Endothelial cell of umbilical vein (primary cell): Measurements from ENCODE around the gene SVIL. TPM values are rescaled to one million over a fixed set of nuclear protein-coding genes. Genes with fewer than 3 reads are reported as not detected.

Source experiments
- BruUV-seq: library from RNA; stranded (reverse); fragments of 400-500 nt; replicated peaks from 2 replicates; lab custom pipeline; 2021; lab: Mats Ljungman, UMichigan
- CTCF ChIA-PET: fragments of 300-600, 350-600 bp; sonication (Branson Sonifier 250); formaldehyde crosslinking; loops from one replicate; lab custom pipeline; 2021; ENCODE audit warnings: antibody characterized with exemption, inconsistent platforms; lab: Charles Lee
- POLR2A ChIA-PET: fragments of 300-600, 350-600 bp; sonication (Branson Sonifier 250); formaldehyde crosslinking; loops from one replicate; lab custom pipeline; 2021; ENCODE audit warnings: antibody characterized with exemption, inconsistent platforms; lab: Charles Lee
- DNase-seq: peaks from one replicate; pipeline ENCODE4 v3.0.0-alpha.2; 2011; ENCODE audit warnings: low read depth, low spot score
- FAIRE-seq: peaks from 2 replicates; lab custom pipeline; 2011; peaks lifted over from hg19 to GRCh38; lab: Jason Lieb, UNC
- H2AFZ ChIP-seq: 2 replicates; pipeline ENCODE4 v1.6.0; 2012; ENCODE audit warnings: low read depth, low read length, control low read depth, inconsistent platforms
- H3K27ac ChIP-seq: 2 replicates; pipeline ENCODE4 v1.5.1; 2011; ENCODE audit warnings: low read depth, mild to moderate bottlenecking, control low read depth, low read length, moderate library complexity; ENCODE audit not compliant: insufficient read depth
- H3K27me3 ChIP-seq, 2 experiments: 2 replicates each; pipeline versions ENCODE4 v1.6.0 to v1.6.1; 2011; ENCODE audit warnings: low read length in 2 of 2, mixed read lengths in 1 of 2; ENCODE audit not compliant: control insufficient read depth in 2 of 2, insufficient read depth in 2 of 2
- H3K36me3 ChIP-seq, 2 experiments: 2 replicates in 1 of 2; 3 replicates in 1 of 2; pipeline ENCODE4 v1.5.1; 2011; ENCODE audit warnings: low read length in 2 of 2, mild to moderate bottlenecking in 1 of 2, moderate library complexity in 1 of 2; ENCODE audit not compliant: control insufficient read depth in 2 of 2, insufficient read depth in 2 of 2; ENCODE audit errors: extremely low read depth in 1 of 2
- H3K4me1 ChIP-seq: 3 replicates; pipeline ENCODE4 v1.5.1; 2011; ENCODE audit warnings: mild to moderate bottlenecking, low read length; ENCODE audit not compliant: control insufficient read depth, insufficient read depth; ENCODE audit errors: extremely low read depth
- H3K4me2 ChIP-seq: 2 replicates; pipeline ENCODE4 v1.6.1; 2011; ENCODE audit warnings: low read length, control low read depth, mixed read lengths; ENCODE audit not compliant: insufficient read depth
- H3K4me3 ChIP-seq, 3 experiments: fragments of 200-600 bp in 1 of 3; sonication (generic), shearing (Covaris generic) in 1 of 3; replicated peaks in 1 of 3; 2 replicates each; pipeline ENCODE4 v1.5.1; 2011 to 2016; ENCODE audit warnings: control low read depth in 3 of 3, low read length in 3 of 3, mild to moderate bottlenecking in 2 of 3, inconsistent platforms in 1 of 3, low read depth in 1 of 3, moderate library complexity in 1 of 3; ENCODE audit not compliant: insufficient read depth in 1 of 3
- H3K79me2 ChIP-seq: 2 replicates; pipeline ENCODE4 v1.6.0; 2012; ENCODE audit warnings: low read length, inconsistent platforms; ENCODE audit not compliant: control insufficient read depth, insufficient read depth
- H3K9ac ChIP-seq: replicated peaks from 2 replicates; pipeline ENCODE3; 2011; ENCODE audit warnings: low read length, control low read depth; ENCODE audit not compliant: insufficient read depth; ENCODE audit errors: extremely low read depth
- H3K9me1 ChIP-seq: replicated peaks from 3 replicates; pipeline ENCODE4 v1.6.0; 2011; ENCODE audit warnings: mild to moderate bottlenecking, low read length; ENCODE audit not compliant: control insufficient read depth, insufficient read depth; ENCODE audit errors: extremely low read depth
- H3K9me3 ChIP-seq: replicated peaks from 2 replicates; pipeline ENCODE4 v1.5.1; 2012; ENCODE audit warnings: low read length, inconsistent platforms; ENCODE audit not compliant: control insufficient read depth, insufficient read depth
- H4K20me1 ChIP-seq: replicated peaks from 2 replicates; pipeline ENCODE3; 2011; ENCODE audit warnings: mild to moderate bottlenecking, low read length; ENCODE audit not compliant: control insufficient read depth, insufficient read depth; ENCODE audit errors: extremely low read depth
- EZH2 ChIP-seq: IDR thresholded peaks from 2 replicates; pipeline ENCODE4 v1.6.1; 2012; ENCODE audit warnings: borderline replicate concordance, low read depth, mild to moderate bottlenecking, moderate library complexity, low read length, inconsistent platforms; ENCODE audit not compliant: severe bottlenecking
- FOS ChIP-seq: IDR thresholded peaks from 2 replicates; pipeline ENCODE4 v1.6.1; 2011; ENCODE audit warnings: mild to moderate bottlenecking, low read length, moderate library complexity, borderline replicate concordance; ENCODE audit not compliant: insufficient read depth
- GATA2 ChIP-seq: IDR thresholded peaks from 2 replicates; pipeline ENCODE4 v1.7.0; 2011; ENCODE audit warnings: low read depth, mild to moderate bottlenecking, moderate library complexity, mixed read lengths, low read length; ENCODE audit not compliant: insufficient read length, insufficient read depth
- JUN ChIP-seq: IDR thresholded peaks from 2 replicates; pipeline ENCODE4 v1.6.1; 2011; ENCODE audit warnings: borderline replicate concordance, low read depth; ENCODE audit not compliant: insufficient read length, insufficient read depth
- MYC ChIP-seq: IDR thresholded peaks from one replicate; pipeline ENCODE4 v1.6.1; 2011; ENCODE audit warnings: mild to moderate bottlenecking, low read depth, low read length
- POLR2A ChIP-seq: IDR thresholded peaks from 2 replicates; pipeline ENCODE4 v1.6.1; 2012; ENCODE audit warnings: low read depth, mild to moderate bottlenecking, control low read depth, low read length
- POLR2AphosphoS5 ChIP-seq: IDR thresholded peaks from 2 replicates; pipeline ENCODE4 v1.6.1; 2012; ENCODE audit warnings: low read depth, mild to moderate bottlenecking, control low read depth, low read length, moderate library complexity; ENCODE audit not compliant: insufficient read depth
- dilution Hi-C: fragments of 300-500 bp; cut with MboI; formaldehyde crosslinking; loops from one replicate; pipeline ENCODE4 v1.15.0; 2019; ENCODE audit warnings: low sequenced_read_pairs; ENCODE audit not compliant: extremely low pct_ligation_motif_present
- intact Hi-C: fragments of 100-400 bp; cut with micrococcal nuclease; formaldehyde crosslinking; loops from one replicate; pipeline ENCODE4 v1.10.0; 2022
- polyA plus RNA-seq, 4 experiments: library from polyadenylated mRNA; depleted of rRNA in 3 of 4; stranded (reverse) in 3 of 4; unstranded in 1 of 4; fragments of >200 nt; gene quantifications; 2 replicates each; pipeline versions ENCODE4 v1.2.1 to v1.2.3, GENCODE V29; 2011 to 2012; ENCODE audit warnings: missing spikeins in 1 of 4
- total RNA-seq: library from RNA; stranded (reverse); gene quantifications from 2 replicates; pipeline ENCODE4 v1.2.3, GENCODE V29; 2021
- TF ChIP-seq, protein P1 (sequence below): IDR thresholded peaks from 2 replicates; pipeline ENCODE4 v1.6.1; 2011; ENCODE audit not compliant: insufficient read depth, insufficient read length
- TF ChIP-seq, protein P2 (sequence below), 2 donors: IDR thresholded peaks; 1 replicate in 1 of 2; 2 replicates in 1 of 2; pipeline ENCODE4 v1.5.1; 2011; ENCODE audit warnings: low read length in 2 of 2, mild to moderate bottlenecking in 2 of 2, moderate library complexity in 2 of 2, control low read depth in 1 of 2, inconsistent platforms in 1 of 2, low read depth in 1 of 2; ENCODE audit not compliant: insufficient read depth in 1 of 2; ENCODE audit errors: extremely low read depth in 1 of 2

The SVIL gene
- total and polyA plus RNA-seq, 2 donors (not counting 3 experiments of a cell fraction or from before 2014, with no cell fraction given) = 22.6 to 70.7 TPM

DNA sequence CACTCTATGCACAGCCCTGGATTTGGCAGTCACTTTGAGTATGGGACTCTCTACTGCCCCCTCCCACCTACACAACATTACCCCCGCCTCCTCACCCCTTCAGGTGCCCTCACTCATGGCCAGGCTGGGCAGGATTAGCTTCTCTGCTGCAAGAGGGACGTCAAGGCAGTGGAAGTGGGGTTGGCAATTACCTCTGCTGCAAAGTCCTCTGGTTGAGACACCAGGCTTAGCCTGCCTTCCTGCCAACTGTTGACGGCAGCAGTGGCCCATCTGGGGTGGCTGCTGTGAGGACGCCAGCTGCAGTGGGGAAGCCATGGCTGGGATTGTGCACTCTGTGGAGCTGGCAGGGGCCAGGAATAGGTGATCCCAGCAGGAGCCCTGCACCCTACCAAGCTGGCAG is 26.7 kb downstream of the SVIL start:
- CTCF ChIA-PET = interaction anchor here (1.1 to 1.2 kb wide), 2 partner anchors 73 to 127 kb away, joined by 3 to 5 read pairs; no protein-coding TSS in a partner anchor
- no peak overlapping the region for H3K9ac ChIP-seq

More for the DNA sequence above, 26.7 kb downstream of the SVIL start:
- Histone ChIP-seq H2AFZ (no peak overlapping the region), H3K27ac (no peak overlapping the region), H3K27me3 (no peaks in the 10 kb centered on the region), H3K4me1 (no peaks in the 10 kb centered on the region), H3K4me2 (no peak overlapping the region), H3K79me2 (no peaks in the 10 kb centered on the region), H3K9me3 (no peaks in the 10 kb centered on the region), H3K9me1 (no peaks in the 10 kb centered on the region), H3K4me3 (no peak overlapping the region), H4K20me1 (no peaks in the 10 kb centered on the region), H3K36me3 (peaks cover 0 to 4% of the 10 kb centered on the region in 2 experiments)
- BruUV-seq = no TSS peak
- FAIRE-seq (no peak), DNase-seq (no peak)
- POLR2A ChIA-PET = no interaction called here
- intact Hi-C loops = no loop called here
- TF ChIP-seq EZH2 = no peak
- no peak for TF ChIP-seq GATA2
- no peak for TF ChIP-seq FOS
- no peak for TF ChIP-seq POLR2A
- TF ChIP-seq JUN = no peak
- no peak for TF ChIP-seq MYC
- TF ChIP-seq, protein P1, sequence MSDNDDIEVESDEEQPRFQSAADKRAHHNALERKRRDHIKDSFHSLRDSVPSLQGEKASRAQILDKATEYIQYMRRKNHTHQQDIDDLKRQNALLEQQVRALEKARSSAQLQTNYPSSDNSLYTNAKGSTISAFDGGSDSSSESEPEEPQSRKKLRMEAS = no peak
- TF ChIP-seq POLR2AphosphoS5 = no peak
- TF ChIP-seq, protein P2, sequence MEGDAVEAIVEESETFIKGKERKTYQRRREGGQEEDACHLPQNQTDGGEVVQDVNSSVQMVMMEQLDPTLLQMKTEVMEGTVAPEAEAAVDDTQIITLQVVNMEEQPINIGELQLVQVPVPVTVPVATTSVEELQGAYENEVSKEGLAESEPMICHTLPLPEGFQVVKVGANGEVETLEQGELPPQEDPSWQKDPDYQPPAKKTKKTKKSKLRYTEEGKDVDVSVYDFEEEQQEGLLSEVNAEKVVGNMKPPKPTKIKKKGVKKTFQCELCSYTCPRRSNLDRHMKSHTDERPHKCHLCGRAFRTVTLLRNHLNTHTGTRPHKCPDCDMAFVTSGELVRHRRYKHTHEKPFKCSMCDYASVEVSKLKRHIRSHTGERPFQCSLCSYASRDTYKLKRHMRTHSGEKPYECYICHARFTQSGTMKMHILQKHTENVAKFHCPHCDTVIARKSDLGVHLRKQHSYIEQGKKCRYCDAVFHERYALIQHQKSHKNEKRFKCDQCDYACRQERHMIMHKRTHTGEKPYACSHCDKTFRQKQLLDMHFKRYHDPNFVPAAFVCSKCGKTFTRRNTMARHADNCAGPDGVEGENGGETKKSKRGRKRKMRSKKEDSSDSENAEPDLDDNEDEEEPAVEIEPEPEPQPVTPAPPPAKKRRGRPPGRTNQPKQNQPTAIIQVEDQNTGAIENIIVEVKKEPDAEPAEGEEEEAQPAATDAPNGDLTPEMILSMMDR (IDR thresholded peaks at IDR 0.05; ENCODE audit: extremely low read depth in 1 of 2, insufficient read depth in 1 of 2, low read depth in 1 of 2, low read length in 2 of 2) = no peak
- dilution Hi-C loops = no loop called here
